Measurements from ENCODE around the gene EPB42. TPM values are rescaled to one million over a fixed set of nuclear protein-coding genes. Genes with fewer than 3 reads are reported as not detected.

The EPB42 gene
- total RNA-seq, 1 experiment from 2014 or later = not detected

- H3K9me3 ChIP-seq (ENCODE audit: low read length) = no peaks in the 10 kb centered on the region
- H3K27ac ChIP-seq (ENCODE audit: low read length) = peak overlapping the region; percentile 64
- peaks cover 14% of the 10 kb centered on the region for H3K4me1 ChIP-seq (ENCODE audit: insufficient read depth, low read length)
- POLR2A ChIA-PET (ENCODE audit: unreplicated experiment) = no interaction called here
- ATAC-seq (peak; percentile 80), DNase-seq (peak; percentile 91)
- H3K4me3 ChIP-seq (ENCODE audit: low read length) = no peak overlapping the region
- no peaks in the 10 kb centered on the region for H4K20me1 ChIP-seq (ENCODE audit: low read length)
- peaks cover 5% of the 10 kb centered on the region for H3F3A ChIP-seq (ENCODE audit: low read length, unreplicated experiment)
- no peaks in the 10 kb centered on the region for H3K79me2 ChIP-seq (ENCODE audit: low read length)
- no peaks in the 10 kb centered on the region for H3K9me2 ChIP-seq (replicated peaks; ENCODE audit: low read length)
- peaks cover 29% of the 10 kb centered on the region for H3K36me3 ChIP-seq (ENCODE audit: low read depth, low read length)
- H2AFZ ChIP-seq (ENCODE audit: low read length) = no peak overlapping the region
- intact Hi-C loops (cut with micrococcal nuclease) = no loop called here
- no TSS peak for BruUV-seq (replicated peaks)
- TF ChIP-seq EZH2 (IDR thresholded peaks at IDR 0.05; ENCODE audit: low read length, unreplicated experiment) = no peak
- TF ChIP-seq CTCF (conservative IDR thresholded peaks at IDR 0.05; ENCODE audit: low read depth, low read length) = no peak
- no peak for TF ChIP-seq EZH2phosphoT487 (IDR thresholded peaks at IDR 0.05; ENCODE audit: borderline replicate concordance, low read length)
- CTCF ChIA-PET = no interaction called here
- H3K27me3 ChIP-seq (ENCODE audit: low read length) = no peaks in the 10 kb centered on the region
- no peak overlapping the region for H3K9ac ChIP-seq (ENCODE audit: low read length)
- H3K4me2 ChIP-seq (ENCODE audit: low read length) = peak overlapping the region; percentile 26
These were observed 70.5 kb downstream of the EPB42 start for GRCh38 chr15:43150191-43150929.

Other genes with a start within 250 kb of the EPB42 start
- gene UBR1, start 115.0 kb downstream of the EPB42 start, total RNA-seq (2014; rRNA removed) = 18.3 and 22.6 TPM in 2 replicates
- 19.6 and 31.6 TPM in 2 replicates for gene TMEM62, start 87.4 kb downstream of the EPB42 start, total RNA-seq (2014; rRNA removed)
- 34.3 and 38.5 TPM in 2 replicates for gene CCNDBP1, start 35.6 kb downstream of the EPB42 start, total RNA-seq (2014; rRNA removed)
- not detected in 2 replicates for gene TGM5, start 45.9 kb upstream of the EPB42 start, total RNA-seq (2014; rRNA removed)
- gene TGM7, start 81.2 kb upstream of the EPB42 start, total RNA-seq (2014; rRNA removed) = not detected in 2 replicates
- gene LCMT2, start 109.6 kb upstream of the EPB42 start, total RNA-seq (2014; rRNA removed) = 6.7 and 7.4 TPM in 2 replicates
- gene ZSCAN29, start 150.0 kb upstream of the EPB42 start, total RNA-seq (2014; rRNA removed) = 16.8 and 28.0 TPM in 2 replicates
- 29.7 and 40.6 TPM in 2 replicates for gene TUBGCP4, start 150.1 kb upstream of the EPB42 start, total RNA-seq (2014; rRNA removed)

Measured in PC-3 (cell line).